GM12892 (cell line): ENCODE measurements around the gene ANOS1.

Source experiments
- POLR2A ChIP-seq: IDR thresholded peaks from 2 replicates; pipeline ENCODE4 v1.6.1; 2011; ENCODE audit warnings: low read depth, low read length, control low read depth
- POLR2AphosphoS5 ChIP-seq: IDR thresholded peaks from 2 replicates; pipeline ENCODE4 v1.6.1; 2011; ENCODE audit warnings: low read depth, low read length, control low read depth

DNA sequence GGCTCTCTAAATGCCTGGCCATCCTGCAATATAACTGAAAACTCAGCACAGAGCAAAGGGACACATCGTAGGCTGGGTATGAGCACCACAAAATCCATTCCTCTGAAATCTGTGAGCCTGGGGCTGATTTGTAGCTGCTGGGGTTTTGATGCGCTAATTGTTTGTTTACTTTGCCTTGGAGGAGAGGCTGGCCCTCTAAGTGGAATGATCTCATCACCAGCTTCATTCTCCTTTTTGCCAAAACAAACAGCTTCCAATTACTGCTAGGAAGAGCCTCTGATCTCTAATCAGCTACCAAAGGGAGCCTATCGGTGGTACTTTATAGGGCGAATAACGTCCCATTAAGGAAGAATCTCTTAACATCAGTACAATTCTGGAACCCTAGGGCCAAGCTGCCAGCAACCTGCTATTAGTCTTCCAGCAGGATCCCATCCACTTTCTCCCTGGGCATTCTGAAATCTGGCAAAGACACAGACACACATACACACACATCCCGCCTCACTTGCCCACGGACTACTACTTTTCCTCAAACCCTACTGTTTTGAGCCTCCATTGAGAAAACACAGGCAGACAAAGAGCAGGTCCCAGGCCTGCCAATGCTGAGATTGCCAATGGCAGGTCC lies 5.8 kb downstream of the ANOS1 start:
- TF ChIP-seq POLR2A, result no peak
- TF ChIP-seq POLR2AphosphoS5, result no peak
